H4 (cell line): ENCODE data around the gene TUBB8. TPM values are rescaled to one million over a fixed set of nuclear protein-coding genes. Genes with fewer than 3 reads are reported as not detected.
"Not testable (repeated sequence)": the region's sequence is repeated elsewhere in the genome, so short reads cannot be mapped to it uniquely, and the experiment has no call there.

ENCODE experiments used
- DNase-seq: peaks from one replicate; pipeline ENCODE4 v3.0.0-alpha.2; 2015; ENCODE audit warnings: low spot score
- total RNA-seq: library from RNA; depleted of rRNA; stranded (reverse); fragments of >200 nt; shearing (Covaris generic); gene quantifications from 2 replicates; pipeline ENCODE4 v1.2.3, GENCODE V29; 2014; rRNA removed

Gene TUBB8
- total RNA-seq, result not detected in 2 replicates

GRCh38 chr10:48996-49395, at the start of gene TUBB8:
TSS of gene TUBB8 (minus strand) at chr10:49296. CDS start at chr10:49238, 58 bp downstream.
- no peak for DNase-seq

- DNase-seq, result no peak
These were observed 47.4 kb upstream of the TUBB8 start for GRCh38 chr10:96466-96865.

- DNase-seq, result no peak
These were observed 46.4 kb upstream of the TUBB8 start for GRCh38 chr10:95356-96115.

- no peak for DNase-seq
These were observed 45.5 kb upstream of the TUBB8 start for GRCh38 chr10:94613-95012.

GRCh38 chr10:92846-93245, 43.8 kb upstream of the TUBB8 start:
- no peak for DNase-seq

GRCh38 chr10:92153-92552, 43.1 kb upstream of the TUBB8 start:
- DNase-seq, result no peak

- no peak for DNase-seq
These were observed 42.2 kb upstream of the TUBB8 start for GRCh38 chr10:91313-91712.

GRCh38 chr10:90161-90560, 41.1 kb upstream of the TUBB8 start:
- no peak for DNase-seq

GRCh38 chr10:89248-89647, 40.2 kb upstream of the TUBB8 start:
- DNase-seq, result no peak

GRCh38 chr10:88253-88652, 39.2 kb upstream of the TUBB8 start:
- DNase-seq, result no peak

- DNase-seq, result no peak
These were observed 38.3 kb upstream of the TUBB8 start for GRCh38 chr10:87177-88080.

- DNase-seq, result no peak
These were observed 36.9 kb upstream of the TUBB8 start for GRCh38 chr10:86031-86430.

GRCh38 chr10:85044-85443, 35.9 kb upstream of the TUBB8 start:
- DNase-seq, result no peak

- DNase-seq, result no peak
These were observed 34.9 kb upstream of the TUBB8 start for GRCh38 chr10:83930-84530.

GRCh38 chr10:80477-81105, 31.5 kb upstream of the TUBB8 start:
- DNase-seq, result no peak

GRCh38 chr10:79532-80215, 30.6 kb upstream of the TUBB8 start:
- no peak for DNase-seq

GRCh38 chr10:78556-78955, 29.5 kb upstream of the TUBB8 start:
- DNase-seq, result no peak

- DNase-seq, result not testable (repeated sequence)
These were observed 25.1 kb upstream of the TUBB8 start for GRCh38 chr10:74266-74621.

GRCh38 chr10:73543-74265, 24.6 kb upstream of the TUBB8 start:
- not testable (repeated sequence) for DNase-seq

GRCh38 chr10:68156-68555, 19.1 kb upstream of the TUBB8 start:
- DNase-seq, result not testable (repeated sequence)

- DNase-seq, result not testable (repeated sequence)
These were observed 830 bp upstream of the TUBB8 start for GRCh38 chr10:49926-50325.
